ENCODE results near the gene OSBPL6. TPM values are rescaled to one million over a fixed set of nuclear protein-coding genes. Genes with fewer than 3 reads are reported as not detected.

The OSBPL6 gene
- total RNA-seq, 1 donor from 2014 or later = 6.3 TPM

DNA sequence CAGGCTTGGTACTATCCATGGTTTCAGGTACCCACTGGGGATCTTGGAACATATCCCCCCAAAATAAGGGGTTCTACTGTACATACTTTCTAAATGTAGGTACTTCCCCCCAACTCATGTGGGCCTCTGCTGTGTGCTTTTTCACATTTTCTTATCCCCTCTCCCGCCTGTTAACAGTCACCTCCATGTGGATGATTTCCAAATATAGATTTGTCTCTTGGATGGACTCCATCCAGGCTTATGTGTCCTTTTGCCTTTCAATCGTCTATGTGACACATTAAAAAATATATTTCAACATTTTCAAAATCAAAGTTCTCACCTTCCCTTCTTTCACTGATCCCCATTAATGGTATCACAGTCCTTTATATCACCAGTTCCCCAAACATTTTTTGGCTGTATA lies 44.4 kb downstream of the OSBPL6 start:
- DNase-seq (ENCODE audit: low spot score) = no peak

DNA sequence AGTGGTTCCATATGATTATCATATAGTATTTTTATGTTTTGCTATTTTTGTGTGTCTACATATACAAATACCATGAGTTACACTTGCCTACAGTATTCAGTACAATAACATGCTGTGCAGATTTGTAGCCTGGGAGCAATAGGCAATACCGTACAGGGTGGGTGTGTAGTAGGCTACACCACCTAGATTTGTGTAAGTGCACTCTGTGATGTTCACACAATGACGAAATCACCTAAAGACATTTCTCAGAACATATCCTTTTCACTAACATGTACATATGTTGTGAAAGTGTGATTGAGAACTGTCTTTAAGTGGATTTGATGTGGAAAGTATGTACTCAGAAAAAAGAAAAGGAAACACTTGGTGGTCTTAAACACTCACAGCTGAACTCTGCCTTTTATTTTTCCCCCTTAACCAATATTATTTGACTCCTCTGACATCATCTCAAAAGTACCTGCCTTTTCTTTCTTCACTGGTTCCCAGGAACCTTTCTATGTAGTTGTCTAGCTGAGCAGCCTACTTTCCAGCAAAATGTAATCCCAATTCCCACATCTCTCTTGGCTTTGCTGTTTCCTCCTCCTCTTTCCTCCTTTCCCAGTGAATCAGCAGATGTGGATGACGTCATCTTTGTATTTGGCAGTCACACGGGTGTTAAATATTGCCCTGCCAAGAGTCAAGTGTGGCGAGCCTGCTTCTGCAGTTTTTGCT lies 47.7 kb downstream of the OSBPL6 start:
- peak; percentile 65 for DNase-seq (ENCODE audit: low spot score)

DNA sequence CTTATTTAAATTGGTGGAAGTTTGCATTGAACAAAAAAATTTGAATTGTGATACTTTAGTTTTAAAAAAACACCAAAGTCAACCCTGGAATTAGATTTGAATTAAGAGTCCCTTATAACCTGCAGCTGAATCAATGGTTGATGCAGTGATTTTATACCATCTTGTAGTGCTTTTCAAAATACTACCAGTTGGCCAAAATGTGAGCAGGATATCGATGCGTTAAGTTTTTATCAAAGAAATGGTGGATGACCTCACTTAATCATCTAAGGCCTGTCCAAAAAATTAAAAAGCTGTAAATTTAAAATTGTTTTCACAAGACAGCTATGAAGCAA lies 48.2 kb downstream of the OSBPL6 start:
- no peak for DNase-seq (ENCODE audit: low spot score)

DNA sequence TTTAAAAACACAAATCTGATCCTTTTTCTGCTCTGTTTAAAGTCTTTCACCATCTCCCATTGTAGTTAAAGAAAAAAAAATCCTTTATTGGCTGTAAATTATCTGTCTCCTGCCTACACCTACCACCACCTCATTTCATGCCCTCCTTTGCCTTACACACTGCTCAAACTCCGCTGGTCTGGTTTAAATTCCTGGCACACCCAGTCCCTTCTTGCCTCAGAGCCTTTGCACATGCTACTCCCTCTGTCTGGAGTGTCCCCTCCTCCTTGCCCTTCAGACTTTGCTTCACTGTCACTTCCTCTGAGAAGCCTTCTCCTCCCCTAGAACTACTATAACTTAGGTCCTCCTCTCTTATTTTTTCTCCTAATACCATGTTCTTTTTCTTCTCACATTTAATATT lies 49.6 kb downstream of the OSBPL6 start:
- DNase-seq (ENCODE audit: low spot score) = no peak

DNA sequence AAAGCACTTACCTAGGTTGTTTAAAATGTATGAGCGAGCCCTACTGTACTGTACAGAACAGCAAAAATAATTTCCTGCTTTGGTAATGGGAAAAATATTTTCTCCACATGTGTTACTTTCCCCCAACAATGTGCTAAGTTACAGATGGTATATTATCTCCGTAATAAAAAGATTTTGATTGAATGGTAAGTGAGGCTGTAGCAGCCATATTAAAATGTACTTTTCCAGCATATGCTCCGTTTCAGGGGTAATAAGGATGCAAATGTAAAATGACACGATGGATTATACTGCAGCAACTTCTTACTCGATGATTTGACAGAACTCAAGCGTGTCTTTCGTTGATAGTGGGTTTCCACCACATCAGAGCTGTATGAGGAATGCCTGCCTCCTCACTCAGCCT lies 50.5 kb downstream of the OSBPL6 start:
- no peak for DNase-seq (ENCODE audit: low spot score)

DNA sequence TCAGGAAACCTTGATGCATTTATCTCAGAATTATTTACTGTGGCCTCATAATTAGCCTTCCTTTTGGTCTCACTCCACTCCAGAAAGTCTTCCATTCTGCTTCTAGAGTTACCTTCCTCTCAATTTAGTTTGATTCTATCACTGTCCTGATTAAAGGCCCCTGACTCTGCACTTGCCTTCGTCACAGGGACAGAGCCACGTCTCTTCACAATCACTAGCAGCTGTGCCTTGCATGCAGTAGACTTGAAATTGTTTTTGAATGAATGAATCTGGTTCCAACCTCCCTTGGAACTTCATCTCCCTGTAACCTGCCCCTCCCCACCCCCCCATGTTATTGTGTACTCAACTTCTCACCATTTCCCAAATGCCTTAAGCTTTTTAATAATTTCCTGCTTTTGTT lies 52.4 kb downstream of the OSBPL6 start:
- no peak for DNase-seq (ENCODE audit: low spot score)

DNA sequence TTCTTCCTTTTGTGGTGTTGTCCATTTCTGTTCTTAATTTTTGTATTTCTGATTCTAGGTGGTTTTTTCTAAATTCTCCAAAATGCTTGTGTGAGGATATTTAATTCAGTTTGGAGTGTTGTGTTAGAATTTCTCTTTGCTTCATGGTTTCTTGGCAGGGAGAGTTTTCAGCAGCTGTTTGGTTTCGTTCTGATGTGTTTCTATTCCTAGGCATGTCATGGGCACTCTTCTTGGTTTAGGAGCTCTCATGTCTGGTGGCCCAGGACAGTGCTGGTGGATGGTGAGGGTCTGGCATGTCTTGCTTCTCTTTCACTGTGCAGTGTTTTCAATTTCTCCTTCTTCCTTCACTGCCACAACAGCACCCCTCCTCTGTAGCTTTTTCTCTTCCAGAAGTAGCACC lies 52.9 kb downstream of the OSBPL6 start:
- no peak for DNase-seq (ENCODE audit: low spot score)

DNA sequence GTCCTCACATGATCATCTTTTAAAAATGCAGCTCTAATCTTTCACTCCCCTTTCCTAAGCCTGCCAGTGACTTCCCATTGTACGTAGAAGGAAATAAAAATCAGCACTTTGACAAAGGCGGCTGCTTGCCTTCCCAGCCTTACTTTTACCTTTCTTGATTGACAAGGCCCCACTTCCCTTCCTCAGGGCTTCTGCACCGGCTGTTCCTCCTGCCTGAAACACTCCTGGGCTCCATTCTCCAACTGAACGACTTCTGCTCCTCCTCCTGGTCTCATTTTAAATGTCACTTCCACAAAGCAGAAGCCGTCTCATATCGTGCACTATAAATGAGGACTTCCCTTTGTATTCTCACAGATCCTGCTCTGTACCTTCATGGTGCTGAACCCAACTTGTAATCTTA lies 56.1 kb downstream of the OSBPL6 start:
- DNase-seq (ENCODE audit: low spot score) = no peak

DNA sequence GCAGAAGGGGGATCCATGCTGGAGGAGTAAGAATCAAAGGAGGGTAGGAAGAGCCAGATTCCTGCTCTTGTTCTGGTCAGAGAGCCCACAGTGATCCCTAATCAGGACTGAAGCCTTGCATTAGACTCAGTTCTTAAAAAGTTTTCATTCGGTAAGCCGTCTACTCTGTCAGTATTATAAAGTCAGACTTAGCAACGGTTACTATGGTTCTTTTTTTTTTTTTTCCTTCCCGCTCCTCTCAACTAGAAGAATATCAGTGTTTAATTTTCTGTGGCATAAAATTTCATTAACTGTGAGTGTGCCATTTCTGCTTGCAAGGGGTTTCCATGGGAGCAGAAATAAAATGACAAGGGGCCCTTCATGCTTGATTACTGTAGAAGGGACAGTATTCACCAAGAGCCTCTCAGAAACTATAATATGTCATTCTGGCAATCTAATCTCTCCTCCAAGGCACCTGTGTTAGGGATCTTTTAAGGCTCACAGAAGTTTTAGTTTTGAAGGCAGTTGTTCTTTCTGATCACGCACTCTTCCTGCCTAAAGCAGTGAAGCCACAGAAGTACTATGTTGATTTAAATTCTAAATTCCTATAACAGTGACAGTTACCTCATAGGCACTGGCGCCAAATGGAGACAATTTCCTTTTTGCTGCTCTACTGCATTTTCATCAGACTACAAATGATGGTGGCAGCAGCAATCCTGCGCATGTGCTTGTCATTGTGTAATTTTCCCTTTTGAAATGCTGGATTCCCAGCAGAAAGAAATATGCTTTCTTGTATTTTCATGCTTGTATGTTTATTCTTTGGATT lies 57.0 kb downstream of the OSBPL6 start:
- DNase-seq (ENCODE audit: low spot score) = no peak

DNA sequence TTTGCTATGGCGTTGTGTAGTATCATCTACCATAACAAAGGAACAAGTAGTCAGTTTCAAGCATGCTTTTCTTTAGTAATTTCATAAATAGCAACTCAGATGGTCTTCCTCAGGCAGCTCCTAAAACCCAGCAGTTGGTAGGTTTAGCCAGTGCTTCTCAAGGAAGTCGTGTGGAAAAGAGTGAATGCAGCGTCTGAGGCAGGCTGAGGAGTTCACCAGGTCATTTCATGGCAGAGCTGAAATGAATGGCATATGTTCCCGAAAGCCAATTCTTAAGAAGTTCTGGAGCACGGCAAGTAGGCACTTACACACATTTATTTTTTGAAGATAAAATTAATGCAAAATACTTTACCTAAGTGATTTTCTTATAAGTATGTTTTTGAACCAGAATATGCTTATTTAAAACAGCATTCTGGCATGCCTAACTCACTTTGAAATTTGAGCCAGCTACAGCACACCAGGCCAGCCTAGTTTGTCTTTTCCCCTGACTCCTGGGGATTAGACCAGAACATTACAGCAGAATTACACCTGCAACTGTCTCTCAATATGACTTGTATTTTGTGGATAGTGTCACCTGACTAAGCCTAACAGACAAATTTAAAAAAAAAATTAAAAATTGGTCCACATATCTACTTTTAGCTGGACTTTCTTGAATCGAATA lies 62.2 kb downstream of the OSBPL6 start:
- DNase-seq (ENCODE audit: low spot score) = no peak

DNA sequence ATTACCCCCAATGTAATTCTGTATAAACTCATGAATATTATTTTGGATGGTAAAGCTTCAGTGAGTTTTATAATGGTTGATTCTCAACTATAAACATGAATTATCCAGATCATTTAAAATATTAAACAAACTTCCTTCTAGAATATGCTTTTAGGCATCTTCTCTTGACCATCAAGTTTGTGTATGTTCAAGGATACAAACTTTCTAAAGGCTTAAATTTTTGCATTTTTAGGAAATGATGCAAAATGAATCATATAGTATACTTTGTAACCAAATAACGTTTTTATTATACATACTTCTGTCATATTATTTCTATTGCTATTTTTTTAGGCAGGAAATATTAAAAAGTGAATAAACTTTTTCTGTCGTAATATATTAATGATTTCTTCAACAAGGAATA lies 62.8 kb downstream of the OSBPL6 start:
- no peak for DNase-seq (ENCODE audit: low spot score)

DNA sequence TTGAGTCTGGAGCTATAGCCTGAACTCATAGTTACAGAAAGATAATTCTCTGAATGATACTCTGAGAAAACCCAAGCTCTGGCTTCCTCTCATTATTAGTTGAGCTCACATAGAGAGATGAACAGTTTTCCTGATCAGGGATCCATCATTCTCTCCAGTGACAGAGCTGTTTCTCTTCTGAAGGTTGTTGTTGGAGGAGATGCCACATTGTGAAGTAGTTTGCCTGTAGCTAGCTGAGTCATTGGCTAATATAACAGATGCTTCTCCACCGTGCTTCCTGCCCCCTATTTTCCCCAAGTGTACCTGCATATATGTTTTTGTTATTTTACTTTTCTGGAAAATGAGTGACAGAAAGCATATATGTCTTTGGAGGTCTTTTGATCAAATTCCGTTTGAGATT lies 64.6 kb downstream of the OSBPL6 start:
- DNase-seq (ENCODE audit: low spot score) = no peak

DNA sequence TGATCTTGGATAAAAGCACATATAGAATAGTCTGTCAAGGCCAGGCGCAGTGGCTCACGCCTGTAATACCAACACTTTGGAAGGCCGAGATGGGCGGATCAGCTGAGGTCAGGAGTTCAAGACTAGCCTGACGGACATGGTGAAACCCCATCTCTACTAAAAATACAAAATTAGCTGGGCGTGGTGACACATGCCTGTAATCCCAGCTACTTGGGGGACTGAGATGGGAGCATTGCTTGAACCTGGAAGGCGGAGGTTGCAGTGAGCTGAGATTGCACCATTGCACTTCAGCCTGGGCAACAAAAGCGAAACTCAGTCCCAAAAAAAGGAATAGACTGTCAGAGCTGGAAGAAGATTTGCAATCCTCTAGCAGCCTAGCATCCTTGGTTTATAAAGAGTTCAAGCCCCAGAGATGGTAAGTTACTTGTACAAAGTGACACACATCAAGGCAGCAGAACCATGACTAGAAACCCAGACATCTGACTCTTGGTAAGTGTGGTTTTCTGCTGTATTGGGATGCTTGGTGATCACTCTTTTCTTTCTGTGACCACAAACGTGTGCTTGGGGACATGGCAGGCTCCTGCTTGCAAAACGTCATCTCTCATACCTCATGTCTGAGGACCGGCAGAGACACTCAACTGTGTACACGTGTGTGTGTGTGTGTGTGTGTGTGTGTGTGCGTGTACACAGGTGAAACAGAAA lies 69.0 kb downstream of the OSBPL6 start:
- no peak for DNase-seq (ENCODE audit: low spot score)

DNA sequence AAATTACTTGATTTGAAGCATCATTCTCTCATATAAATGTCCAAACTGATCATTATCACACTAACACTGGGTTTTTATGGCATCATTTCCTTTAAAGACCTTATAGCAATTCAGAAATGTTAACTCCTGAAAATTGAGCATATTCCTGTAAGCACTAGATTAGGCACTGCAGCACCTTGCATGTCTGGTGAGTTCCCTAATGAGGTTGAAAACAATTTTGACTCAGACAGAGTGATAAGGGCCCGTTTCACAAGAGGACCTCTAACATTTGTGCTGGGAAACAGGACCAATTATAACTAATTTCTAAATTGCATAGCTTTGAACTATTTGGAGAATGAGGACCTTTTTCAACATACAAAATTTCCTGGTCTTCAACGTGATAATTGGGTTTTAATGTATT lies 69.9 kb downstream of the OSBPL6 start:
- DNase-seq (ENCODE audit: low spot score) = no peak

DNA sequence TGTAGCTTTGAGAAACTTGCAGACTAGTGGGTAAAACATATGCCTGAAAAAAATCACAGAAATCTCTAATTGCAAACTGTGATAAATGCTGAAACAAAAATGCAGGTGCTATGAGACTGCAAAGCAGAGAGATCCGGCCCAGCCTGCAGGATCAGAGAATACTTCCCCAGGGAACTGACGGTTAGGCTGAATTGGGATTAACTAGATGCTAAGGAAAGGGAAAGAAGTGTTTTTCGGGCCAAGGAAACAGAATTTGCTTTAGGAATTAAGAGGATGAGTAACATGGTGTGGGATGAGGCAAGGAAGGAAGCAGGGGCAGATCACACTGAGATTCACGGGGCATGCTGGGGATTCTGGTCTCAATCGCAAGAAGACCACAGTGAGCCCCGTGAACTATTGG lies 71.5 kb downstream of the OSBPL6 start:
- no peak for DNase-seq (ENCODE audit: low spot score)

DNA sequence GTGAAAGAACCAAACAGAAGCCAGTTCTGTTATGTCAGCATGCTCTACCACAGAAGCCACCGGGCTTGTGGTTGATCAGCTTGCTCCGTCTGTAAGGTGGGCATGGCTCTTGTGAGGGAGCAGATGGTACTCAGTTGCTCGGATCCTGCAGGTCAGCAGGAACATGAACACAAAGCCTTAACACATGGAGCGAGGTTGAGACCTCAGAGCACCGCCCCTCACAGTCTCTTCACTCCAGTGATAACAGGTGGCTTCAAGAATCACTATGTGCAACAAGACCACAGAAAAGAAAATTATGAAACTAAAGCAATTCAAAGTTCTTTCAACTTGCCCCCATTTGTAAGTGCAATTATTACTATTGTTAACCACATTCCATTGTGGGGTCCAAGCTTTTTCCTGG lies 72.1 kb downstream of the OSBPL6 start:
- no peak for DNase-seq (ENCODE audit: low spot score)

DNA sequence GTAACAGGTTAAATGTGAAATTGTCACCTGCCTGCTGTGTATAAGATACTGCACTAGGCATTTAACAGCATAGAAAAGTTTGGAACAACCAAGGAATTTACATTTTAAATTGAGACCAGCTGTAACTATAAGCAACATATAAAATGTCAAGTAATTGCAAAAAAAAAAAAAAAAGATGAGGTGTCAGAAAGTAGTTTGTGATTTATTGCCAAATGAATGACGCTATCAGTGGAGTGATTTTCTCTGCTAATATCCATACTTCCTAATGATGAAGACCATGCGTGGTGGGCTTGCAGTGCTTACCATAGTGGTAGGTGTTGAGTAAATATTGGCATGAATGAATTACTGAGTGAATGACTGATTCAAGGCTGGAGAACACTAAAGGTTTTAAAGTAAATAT lies 73.3 kb downstream of the OSBPL6 start:
- DNase-seq (ENCODE audit: low spot score) = no peak

DNA sequence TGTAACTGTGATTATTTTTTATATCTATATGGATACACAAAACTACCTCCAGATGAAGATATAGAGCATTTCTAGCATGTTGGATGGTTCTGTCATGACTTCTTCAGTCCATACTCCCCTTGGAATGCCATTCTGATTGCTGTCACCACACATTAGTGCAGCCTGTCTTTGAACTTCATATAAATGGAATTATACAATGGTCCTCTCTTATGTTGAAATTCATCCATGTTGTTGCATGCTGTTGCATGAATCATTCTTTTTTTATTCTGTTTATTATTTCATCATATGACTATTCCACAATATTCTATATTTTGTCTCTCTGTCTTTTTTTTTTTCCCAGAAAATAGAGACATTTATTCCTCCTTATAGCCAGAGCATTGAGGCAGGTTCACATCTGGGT lies 74.1 kb downstream of the OSBPL6 start:
- DNase-seq (ENCODE audit: low spot score) = no peak

DNA sequence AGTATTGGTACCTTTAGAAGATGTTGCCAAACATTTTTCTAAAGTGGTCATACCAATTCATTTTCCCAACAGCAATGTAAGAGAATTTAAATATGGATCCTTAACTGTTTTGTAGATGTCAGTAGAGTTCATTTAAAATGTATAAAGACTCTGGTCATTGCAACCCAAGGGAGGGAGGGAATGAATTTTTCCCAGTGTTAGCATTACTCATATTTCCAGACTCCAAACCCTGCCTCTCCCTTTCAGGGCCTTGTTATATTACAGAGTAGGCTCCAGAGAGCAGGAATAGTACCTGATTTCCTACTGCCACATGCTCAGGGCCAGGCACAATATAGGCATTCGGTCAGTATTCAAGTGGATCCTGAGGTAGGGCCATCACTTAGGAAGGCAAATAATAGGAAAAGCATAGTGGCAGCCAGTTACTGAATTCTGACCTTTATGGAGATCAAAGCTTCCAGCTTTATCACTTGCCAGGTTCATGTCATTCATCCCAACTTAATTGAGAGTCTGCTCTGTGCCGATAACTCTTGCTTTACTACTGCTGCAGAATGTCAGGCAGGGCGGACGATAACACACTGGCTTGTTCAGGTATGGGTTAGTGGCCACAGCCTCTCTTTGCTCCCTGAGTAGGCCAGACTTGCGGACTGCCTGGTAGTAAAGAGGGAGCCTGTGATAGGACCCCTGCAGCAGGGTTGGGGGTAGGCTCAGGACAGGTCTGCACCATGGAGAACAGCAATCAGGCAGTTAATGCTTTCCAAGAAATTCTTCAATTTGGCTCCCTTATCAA lies 75.3 kb downstream of the OSBPL6 start:
- no peak for DNase-seq (ENCODE audit: low spot score)

DNA sequence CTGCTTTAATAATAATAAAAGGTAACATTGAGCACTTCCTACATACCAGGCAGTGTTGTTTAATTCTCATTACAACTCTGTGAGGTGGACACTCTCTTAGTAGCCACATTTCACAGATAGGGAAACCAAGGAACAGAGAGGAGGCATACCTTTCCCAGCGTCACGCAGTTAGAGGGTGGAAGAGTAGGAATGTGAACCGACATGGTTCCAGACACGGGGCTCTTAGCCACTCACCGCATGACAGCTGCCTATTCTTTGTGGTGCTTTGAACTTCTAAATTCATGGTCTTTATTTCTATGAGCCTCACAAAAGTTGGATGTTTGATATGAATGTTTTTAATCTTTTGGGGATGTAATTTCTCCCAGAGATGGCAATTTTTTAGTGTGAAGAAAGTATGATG lies 76.0 kb downstream of the OSBPL6 start:
- DNase-seq (ENCODE audit: low spot score) = no peak

DNA sequence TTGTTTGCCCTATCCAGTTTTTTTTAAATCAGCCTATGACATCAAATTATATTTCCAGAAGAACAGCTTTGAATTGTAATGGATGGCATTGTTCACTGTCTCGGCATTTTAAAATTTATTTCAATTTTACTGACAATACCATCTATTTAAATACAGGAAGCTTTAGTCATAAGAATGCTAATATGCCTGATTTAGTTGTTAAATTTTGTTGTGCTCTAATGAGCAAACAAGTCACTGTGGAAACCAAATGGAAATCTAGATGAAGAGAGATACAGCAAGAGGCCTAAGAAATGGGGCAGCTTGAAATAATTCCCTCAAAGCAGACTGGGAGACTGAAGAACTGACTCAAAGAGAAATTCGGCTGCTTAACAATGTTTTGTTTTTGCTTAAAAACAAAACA lies 76.8 kb downstream of the OSBPL6 start:
- no peak for DNase-seq (ENCODE audit: low spot score)

Measured in mucosa of gallbladder (tissue), 1 donor.